Naive B cell (primary cell): Measurements from ENCODE around the gene ACO2. TPM values are rescaled to one million over a fixed set of nuclear protein-coding genes. Genes with fewer than 3 reads are reported as not detected.
"Not testable (repeated sequence)": the region's sequence is repeated elsewhere in the genome, so short reads cannot be mapped to it uniquely, and the experiment has no call there.

Source experiments
- ATAC-seq, 2 donors: fragments of 150-1000 bp; cut with Tn5 transposase; 2 replicates each; pipeline ENCODE4 v1.10.0; 2021; ENCODE audit warnings: low read depth in 2 of 2, mild to moderate bottlenecking in 2 of 2, moderate library complexity in 2 of 2
- DNase-seq: peaks from one replicate; pipeline ENCODE4 v3.0.0; 2022
- H3K27ac Mint-ChIP-seq, 6 donors: one replicate each; pipeline ENCODE4 v1.8.0; 2020 to 2022; ENCODE audit warnings: mild to moderate bottlenecking in 6 of 6, mixed read lengths in 6 of 6, moderate library complexity in 5 of 6, inconsistent platforms in 2 of 6
- H3K27me3 Mint-ChIP-seq, 3 donors: one replicate each; pipeline ENCODE4 v1.8.0; 2021 to 2022; ENCODE audit warnings: mixed read lengths in 3 of 3, mild to moderate bottlenecking in 1 of 3
- H3K36me3 Mint-ChIP-seq, 2 donors: one replicate each; pipeline ENCODE4 v1.8.0; 2020 to 2022; ENCODE audit warnings: mixed read lengths in 2 of 2, inconsistent platforms in 1 of 2, mild to moderate bottlenecking in 1 of 2
- H3K4me1 Mint-ChIP-seq, 3 donors: one replicate each; pipeline ENCODE4 v1.8.0; 2020 to 2022; ENCODE audit warnings: mixed read lengths in 3 of 3, inconsistent platforms in 1 of 3, mild to moderate bottlenecking in 1 of 3, moderate library complexity in 1 of 3
- H3K4me3 Mint-ChIP-seq, 8 donors: one replicate each; pipeline ENCODE4 v1.8.0; 2020 to 2022; ENCODE audit warnings: mild to moderate bottlenecking in 8 of 8, mixed read lengths in 8 of 8, moderate library complexity in 8 of 8, inconsistent platforms in 2 of 8
- H3K9me3 Mint-ChIP-seq, 7 donors: one replicate each; pipeline ENCODE4 v1.8.0; 2020 to 2022; ENCODE audit warnings: mixed read lengths in 7 of 7, mild to moderate bottlenecking in 5 of 7, inconsistent platforms in 2 of 7, moderate library complexity in 1 of 7
- polyA plus RNA-seq, 6 donors: library from polyadenylated mRNA; unstranded; fragments of 300-500 nt; fragmentation: Illumina TruSeq; gene quantifications; one replicate each; pipeline ENCODE4 v1.2.3, GENCODE V29; 2021; ENCODE audit warnings: low read depth in 6 of 6

Gene ACO2
- polyA plus RNA-seq, 6 donors from 2014 or later, result 88.9 to 124 (median 106) TPM

- H3K36me3 Mint-ChIP-seq, result no peaks in the 10 kb centered on the region
- H3K4me3 Mint-ChIP-seq, result no peak overlapping the region
- H3K27ac Mint-ChIP-seq, result no peak overlapping the region
- H3K4me1 Mint-ChIP-seq, result peaks cover 0 to 2% (median 0%) of the 10 kb centered on the region in 3 donors
- DNase-seq (no peak), ATAC-seq (no peak)
- no peaks in the 10 kb centered on the region for H3K9me3 Mint-ChIP-seq
- H3K27me3 Mint-ChIP-seq, result peaks cover 19 to 39% (median 25%) of the 10 kb centered on the region in 3 donors
Measured at GRCh38 chr22:41551877-41552582, 83.1 kb downstream of the ACO2 start.

- H3K9me3 Mint-ChIP-seq, result no peaks in the 10 kb centered on the region
- H3K27ac Mint-ChIP-seq, result no peak overlapping the region
- H3K4me3 Mint-ChIP-seq, result no peak overlapping the region
- no peaks in the 10 kb centered on the region for H3K4me1 Mint-ChIP-seq
- ATAC-seq, result no peak
- no peak for DNase-seq
- H3K27me3 Mint-ChIP-seq, result peaks cover 20 to 64% (median 40%) of the 10 kb centered on the region in 3 donors
- no peaks in the 10 kb centered on the region for H3K36me3 Mint-ChIP-seq
Measured at GRCh38 chr22:41555325-41555982, 86.5 kb downstream of the ACO2 start.

GRCh38 chr22:41556561-41556960, 87.6 kb downstream of the ACO2 start:
- Mint-ChIP-seq H3K4me3 (no peak overlapping the region), H3K4me1 (no peaks in the 10 kb centered on the region), H3K36me3 (no peaks in the 10 kb centered on the region), H3K9me3 (no peaks in the 10 kb centered on the region), H3K27ac (peak overlapping the region in 1 of 6 donors; percentile 23), H3K27me3 (peaks cover 20 to 75% (median 51%) of the 10 kb centered on the region in 3 donors)
- no peak for ATAC-seq
- no peak for DNase-seq

- DNase-seq (no peak), ATAC-seq (no peak)
- H3K36me3 Mint-ChIP-seq, result no peaks in the 10 kb centered on the region
- H3K4me1 Mint-ChIP-seq, result no peaks in the 10 kb centered on the region
- H3K4me3 Mint-ChIP-seq, result no peak overlapping the region
- no peak overlapping the region for H3K27ac Mint-ChIP-seq
- peaks cover 17 to 79% (median 54%) of the 10 kb centered on the region in 3 donors for H3K27me3 Mint-ChIP-seq
- no peaks in the 10 kb centered on the region for H3K9me3 Mint-ChIP-seq
Measured at GRCh38 chr22:41557401-41558240, 88.7 kb downstream of the ACO2 start.

GRCh38 chr22:41558241-41558630, 89.3 kb downstream of the ACO2 start:
- not testable (repeated sequence) for H3K4me1 Mint-ChIP-seq, ATAC-seq, DNase-seq, H3K9me3 Mint-ChIP-seq, H3K4me3 Mint-ChIP-seq, H3K36me3 Mint-ChIP-seq
- Mint-ChIP-seq H3K27me3 (peaks cover 17 to 81% (median 56%) of the 10 kb centered on the region in 3 donors), H3K27ac (peak overlapping the region in 1 of 6 donors; percentile 21)

- ATAC-seq, result no peak
- H3K4me1 Mint-ChIP-seq, result no peaks in the 10 kb centered on the region
Measured at GRCh38 chr22:41560095-41560471, 91.2 kb downstream of the ACO2 start.

GRCh38 chr22:41561335-41561734, 92.4 kb downstream of the ACO2 start:
- DNase-seq (no peak), ATAC-seq (no peak)
- peaks cover 11 to 66% (median 46%) of the 10 kb centered on the region in 3 donors for H3K27me3 Mint-ChIP-seq
- H3K36me3 Mint-ChIP-seq, result no peaks in the 10 kb centered on the region
- H3K4me3 Mint-ChIP-seq, result no peak overlapping the region
- H3K4me1 Mint-ChIP-seq, result no peaks in the 10 kb centered on the region
- H3K9me3 Mint-ChIP-seq, result no peaks in the 10 kb centered on the region
- no peak overlapping the region for H3K27ac Mint-ChIP-seq

More at GRCh38 chr22:41560095-41560471, 91.2 kb downstream of the ACO2 start:
- no peak for DNase-seq
- H3K36me3 Mint-ChIP-seq, result no peaks in the 10 kb centered on the region
- H3K27ac Mint-ChIP-seq, result no peak overlapping the region
- H3K4me3 Mint-ChIP-seq, result peak overlapping the region in 1 of 8 donors; percentile 55
- H3K27me3 Mint-ChIP-seq, result peaks cover 13 to 76% (median 50%) of the 10 kb centered on the region in 3 donors
- no peaks in the 10 kb centered on the region for H3K9me3 Mint-ChIP-seq

- no peaks in the 10 kb centered on the region for H3K36me3 Mint-ChIP-seq
- H3K9me3 Mint-ChIP-seq, result no peaks in the 10 kb centered on the region
- no peak overlapping the region for H3K4me3 Mint-ChIP-seq
- no peaks in the 10 kb centered on the region for H3K4me1 Mint-ChIP-seq
- no peak overlapping the region for H3K27ac Mint-ChIP-seq
- peaks cover 8 to 62% (median 41%) of the 10 kb centered on the region in 3 donors for H3K27me3 Mint-ChIP-seq
- DNase-seq, result no peak
- no peak for ATAC-seq
Measured at GRCh38 chr22:41561788-41562187, 92.9 kb downstream of the ACO2 start.

- H3K27ac Mint-ChIP-seq, result no peak overlapping the region
- no peaks in the 10 kb centered on the region for H3K36me3 Mint-ChIP-seq
- no peak overlapping the region for H3K4me3 Mint-ChIP-seq
- no peak for ATAC-seq
- DNase-seq, result no peak
- H3K9me3 Mint-ChIP-seq, result no peaks in the 10 kb centered on the region
- peaks cover 5 to 58% (median 38%) of the 10 kb centered on the region in 3 donors for H3K27me3 Mint-ChIP-seq
- no peaks in the 10 kb centered on the region for H3K4me1 Mint-ChIP-seq
Measured at GRCh38 chr22:41562461-41562860, 93.5 kb downstream of the ACO2 start.

- Mint-ChIP-seq H3K4me3 (no peak overlapping the region), H3K4me1 (no peaks in the 10 kb centered on the region), H3K27ac (no peak overlapping the region)
Measured at GRCh38 chr22:41563051-41563711, 94.3 kb downstream of the ACO2 start.

GRCh38 chr22:41564563-41564962, 95.6 kb downstream of the ACO2 start:
- ATAC-seq (no peak), DNase-seq (no peak)
- Mint-ChIP-seq H3K9me3 (no peaks in the 10 kb centered on the region), H3K4me3 (no peak overlapping the region), H3K36me3 (no peaks in the 10 kb centered on the region), H3K4me1 (no peaks in the 10 kb centered on the region), H3K27ac (no peak overlapping the region), H3K27me3 (peaks cover 5 to 47% (median 32%) of the 10 kb centered on the region in 3 donors)

More at GRCh38 chr22:41563051-41563711, 94.3 kb downstream of the ACO2 start:
- no peak for ATAC-seq
- H3K36me3 Mint-ChIP-seq, result no peaks in the 10 kb centered on the region
- DNase-seq, result no peak
- peaks cover 5 to 51% (median 32%) of the 10 kb centered on the region in 3 donors for H3K27me3 Mint-ChIP-seq
- H3K9me3 Mint-ChIP-seq, result no peaks in the 10 kb centered on the region

- Mint-ChIP-seq H3K4me3 (no peak overlapping the region), H3K9me3 (no peaks in the 10 kb centered on the region), H3K27ac (no peak overlapping the region), H3K27me3 (peaks cover 5 to 39% (median 25%) of the 10 kb centered on the region in 3 donors), H3K36me3 (no peaks in the 10 kb centered on the region), H3K4me1 (no peaks in the 10 kb centered on the region)
- DNase-seq (no peak), ATAC-seq (no peak)
Measured at GRCh38 chr22:41565403-41566054, 96.6 kb downstream of the ACO2 start.

- Mint-ChIP-seq H3K4me3 (no peak overlapping the region), H3K27ac (no peak overlapping the region), H3K9me3 (peaks cover 0 to 2% (median 0%) of the 10 kb centered on the region in 7 donors), H3K27me3 (peaks cover 5 to 20% (median 6%) of the 10 kb centered on the region in 3 donors), H3K4me1 (no peaks in the 10 kb centered on the region), H3K36me3 (no peaks in the 10 kb centered on the region)
- ATAC-seq (no peak), DNase-seq (no peak)
Measured at GRCh38 chr22:41567512-41567768, 98.5 kb downstream of the ACO2 start.
